Activated naive CD8-positive, alpha-beta T cell treated with anti-CD3 and anti-CD28 coated beads for 36 hours (primary cell): ENCODE data around the gene ANKRD62. TPM values are rescaled to one million over a fixed set of nuclear protein-coding genes. Genes with fewer than 3 reads are reported as not detected.
"Not testable (repeated sequence)": the region's sequence is repeated elsewhere in the genome, so short reads cannot be mapped to it uniquely, and the experiment has no call there.

Experiments used
- DNase-seq: peaks from one replicate; pipeline ENCODE4 v3.0.0; 2021
- H3K27ac Mint-ChIP-seq: one replicate; pipeline ENCODE4 v1.8.0; 2022; ENCODE audit warnings: mild to moderate bottlenecking, moderate library complexity, mixed read lengths
- H3K27me3 Mint-ChIP-seq: one replicate; pipeline ENCODE4 v1.8.0; 2022; ENCODE audit warnings: mild to moderate bottlenecking, mixed read lengths
- H3K36me3 Mint-ChIP-seq: one replicate; pipeline ENCODE4 v1.8.0; 2021; ENCODE audit warnings: mild to moderate bottlenecking, mixed read lengths
- H3K4me1 Mint-ChIP-seq: one replicate; pipeline ENCODE4 v1.8.0; 2021; ENCODE audit warnings: mixed read lengths
- H3K4me3 Mint-ChIP-seq: one replicate; pipeline ENCODE4 v1.8.0; 2022; ENCODE audit warnings: mild to moderate bottlenecking, moderate library complexity, mixed read lengths
- H3K9me3 Mint-ChIP-seq: one replicate; pipeline ENCODE4 v1.8.0; 2022; ENCODE audit warnings: mixed read lengths
- total RNA-seq, 2 experiments: library from RNA; stranded (reverse); gene quantifications; one replicate each; pipeline ENCODE4 v1.2.3, GENCODE V29; 2021

Gene ANKRD62
- total RNA-seq, 2 experiments from 2014 or later = not detected

GRCh38 chr18:12102136-12102842 lies 8.6 kb downstream of the ANKRD62 start:
- no peak for DNase-seq
- no peak overlapping the region for H3K4me3 Mint-ChIP-seq
- H3K4me1 Mint-ChIP-seq = no peaks in the 10 kb centered on the region
- peaks cover 29% of the 10 kb centered on the region for H3K27me3 Mint-ChIP-seq
- H3K27ac Mint-ChIP-seq = no peak overlapping the region
- H3K36me3 Mint-ChIP-seq = no peaks in the 10 kb centered on the region
- H3K9me3 Mint-ChIP-seq = no peaks in the 10 kb centered on the region

GRCh38 chr18:12106471-12106870 lies 12.8 kb downstream of the ANKRD62 start:
- DNase-seq = no peak
- H3K27ac Mint-ChIP-seq = no peak overlapping the region
- no peaks in the 10 kb centered on the region for H3K9me3 Mint-ChIP-seq
- H3K4me1 Mint-ChIP-seq = no peaks in the 10 kb centered on the region
- peaks cover 31% of the 10 kb centered on the region for H3K27me3 Mint-ChIP-seq
- H3K36me3 Mint-ChIP-seq = no peaks in the 10 kb centered on the region
- H3K4me3 Mint-ChIP-seq = no peak overlapping the region

- DNase-seq = no peak
- no peak overlapping the region for H3K27ac Mint-ChIP-seq
- no peaks in the 10 kb centered on the region for H3K36me3 Mint-ChIP-seq
- H3K9me3 Mint-ChIP-seq = peaks cover 3% of the 10 kb centered on the region
- no peaks in the 10 kb centered on the region for H3K4me1 Mint-ChIP-seq
- peaks cover 22% of the 10 kb centered on the region for H3K27me3 Mint-ChIP-seq
- no peak overlapping the region for H3K4me3 Mint-ChIP-seq
These were observed 16.2 kb downstream of the ANKRD62 start for GRCh38 chr18:12109836-12110235.

GRCh38 chr18:12113999-12114646 lies 20.5 kb downstream of the ANKRD62 start:
- Mint-ChIP-seq H3K4me1 (no peaks in the 10 kb centered on the region), H3K27ac (no peak overlapping the region), H3K9me3 (peaks cover 3% of the 10 kb centered on the region), H3K36me3 (no peaks in the 10 kb centered on the region), H3K27me3 (peaks cover 19% of the 10 kb centered on the region), H3K4me3 (no peak overlapping the region)
- DNase-seq = no peak

- Mint-ChIP-seq H3K4me1 (no peaks in the 10 kb centered on the region), H3K4me3 (no peak overlapping the region), H3K9me3 (no peaks in the 10 kb centered on the region), H3K27ac (no peak overlapping the region), H3K36me3 (no peaks in the 10 kb centered on the region), H3K27me3 (peaks cover 27% of the 10 kb centered on the region)
- DNase-seq = no peak
These were observed 25.7 kb downstream of the ANKRD62 start for GRCh38 chr18:12119358-12119757.

GRCh38 chr18:12121175-12122042 lies 27.8 kb downstream of the ANKRD62 start:
- H3K4me3 Mint-ChIP-seq = no peak overlapping the region
- no peaks in the 10 kb centered on the region for H3K4me1 Mint-ChIP-seq
- DNase-seq = no peak
- H3K27ac Mint-ChIP-seq = no peak overlapping the region
- no peaks in the 10 kb centered on the region for H3K36me3 Mint-ChIP-seq
- H3K9me3 Mint-ChIP-seq = no peaks in the 10 kb centered on the region
- H3K27me3 Mint-ChIP-seq = peaks cover 37% of the 10 kb centered on the region

GRCh38 chr18:12122043-12122389 lies 28.4 kb downstream of the ANKRD62 start:
- H3K27ac Mint-ChIP-seq, DNase-seq, H3K9me3 Mint-ChIP-seq, H3K4me1 Mint-ChIP-seq, H3K4me3 Mint-ChIP-seq, H3K36me3 Mint-ChIP-seq: not testable (repeated sequence)
- H3K27me3 Mint-ChIP-seq = peaks cover 41% of the 10 kb centered on the region

- H3K36me3 Mint-ChIP-seq, H3K4me1 Mint-ChIP-seq, DNase-seq, H3K27ac Mint-ChIP-seq, H3K9me3 Mint-ChIP-seq, H3K4me3 Mint-ChIP-seq: not testable (repeated sequence)
- peaks cover 21% of the 10 kb centered on the region for H3K27me3 Mint-ChIP-seq
These were observed 34.0 kb downstream of the ANKRD62 start for GRCh38 chr18:12127647-12128046.

GRCh38 chr18:12138831-12139230 lies 45.2 kb downstream of the ANKRD62 start:
- not testable (repeated sequence) for DNase-seq, H3K9me3 Mint-ChIP-seq, H3K27me3 Mint-ChIP-seq, H3K4me1 Mint-ChIP-seq, H3K4me3 Mint-ChIP-seq, H3K36me3 Mint-ChIP-seq, H3K27ac Mint-ChIP-seq

GRCh38 chr18:12140866-12141265 lies 47.2 kb downstream of the ANKRD62 start:
- H3K27ac Mint-ChIP-seq, H3K9me3 Mint-ChIP-seq, H3K27me3 Mint-ChIP-seq, H3K36me3 Mint-ChIP-seq, DNase-seq, H3K4me3 Mint-ChIP-seq, H3K4me1 Mint-ChIP-seq: not testable (repeated sequence)

GRCh38 chr18:12141778-12142177 lies 48.1 kb downstream of the ANKRD62 start:
- not testable (repeated sequence) for DNase-seq, H3K27ac Mint-ChIP-seq, H3K4me1 Mint-ChIP-seq, H3K27me3 Mint-ChIP-seq, H3K9me3 Mint-ChIP-seq, H3K36me3 Mint-ChIP-seq, H3K4me3 Mint-ChIP-seq

GRCh38 chr18:12149431-12149830 lies 55.8 kb downstream of the ANKRD62 start:
- H3K36me3 Mint-ChIP-seq, H3K4me3 Mint-ChIP-seq, H3K27me3 Mint-ChIP-seq, DNase-seq, H3K4me1 Mint-ChIP-seq, H3K9me3 Mint-ChIP-seq, H3K27ac Mint-ChIP-seq: not testable (repeated sequence)

- Mint-ChIP-seq H3K36me3 (no peaks in the 10 kb centered on the region), H3K27me3 (no peaks in the 10 kb centered on the region), H3K27ac (no peak overlapping the region), H3K4me3 (no peak overlapping the region), H3K9me3 (no peaks in the 10 kb centered on the region), H3K4me1 (no peaks in the 10 kb centered on the region)
- no peak for DNase-seq
These were observed 60.7 kb downstream of the ANKRD62 start for GRCh38 chr18:12154361-12154760.

GRCh38 chr18:12155996-12156395 lies 62.4 kb downstream of the ANKRD62 start:
- no peak overlapping the region for H3K27ac Mint-ChIP-seq
- no peak for DNase-seq
- H3K4me3 Mint-ChIP-seq = no peak overlapping the region
- H3K27me3 Mint-ChIP-seq = no peaks in the 10 kb centered on the region
- H3K36me3 Mint-ChIP-seq = no peaks in the 10 kb centered on the region
- H3K4me1 Mint-ChIP-seq = no peaks in the 10 kb centered on the region
- no peaks in the 10 kb centered on the region for H3K9me3 Mint-ChIP-seq

GRCh38 chr18:12159446-12159845 lies 65.8 kb downstream of the ANKRD62 start:
- H3K4me3 Mint-ChIP-seq = no peak overlapping the region
- H3K9me3 Mint-ChIP-seq = peaks cover 2% of the 10 kb centered on the region
- no peak overlapping the region for H3K27ac Mint-ChIP-seq
- H3K4me1 Mint-ChIP-seq = no peaks in the 10 kb centered on the region
- no peak for DNase-seq
- no peaks in the 10 kb centered on the region for H3K36me3 Mint-ChIP-seq
- H3K27me3 Mint-ChIP-seq = peaks cover 6% of the 10 kb centered on the region
